ENCODE results near the gene CALHM4. TPM values are rescaled to one million over a fixed set of nuclear protein-coding genes. Genes with fewer than 3 reads are reported as not detected.

The CALHM4 gene, protein sequence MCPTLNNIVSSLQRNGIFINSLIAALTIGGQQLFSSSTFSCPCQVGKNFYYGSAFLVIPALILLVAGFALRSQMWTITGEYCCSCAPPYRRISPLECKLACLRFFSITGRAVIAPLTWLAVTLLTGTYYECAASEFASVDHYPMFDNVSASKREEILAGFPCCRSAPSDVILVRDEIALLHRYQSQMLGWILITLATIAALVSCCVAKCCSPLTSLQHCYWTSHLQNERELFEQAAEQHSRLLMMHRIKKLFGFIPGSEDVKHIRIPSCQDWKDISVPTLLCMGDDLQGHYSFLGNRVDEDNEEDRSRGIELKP
- not detected for total RNA-seq
- not detected for polyA plus RNA-seq
- total RNA-seq = 0 reads per million in 6 experiments

- Mint-ChIP-seq H3K36me3 (no peaks in the 10 kb centered on the region), H3K27ac (no peak within 1 kb of the TSS), H3K4me1 (no peaks in the 10 kb centered on the region), H3K27me3 (peaks cover 4 to 29% (median 12%) of the 10 kb centered on the region in 5 donors), H3K4me3 (no peak within 1 kb of the TSS), H3K9me3 (no peaks in the 10 kb centered on the region)
- DNase-seq = no peak
- POLR2A ChIA-PET = no interaction called here
- ATAC-seq = no peak
Measured at GRCh38 chr6:116553451-116553850, at the start of gene CALHM4. Gene CALHM4 (plus strand): TSS chr6:116553751. CDS start chr6:116553794, 43 bp downstream.

DNA sequence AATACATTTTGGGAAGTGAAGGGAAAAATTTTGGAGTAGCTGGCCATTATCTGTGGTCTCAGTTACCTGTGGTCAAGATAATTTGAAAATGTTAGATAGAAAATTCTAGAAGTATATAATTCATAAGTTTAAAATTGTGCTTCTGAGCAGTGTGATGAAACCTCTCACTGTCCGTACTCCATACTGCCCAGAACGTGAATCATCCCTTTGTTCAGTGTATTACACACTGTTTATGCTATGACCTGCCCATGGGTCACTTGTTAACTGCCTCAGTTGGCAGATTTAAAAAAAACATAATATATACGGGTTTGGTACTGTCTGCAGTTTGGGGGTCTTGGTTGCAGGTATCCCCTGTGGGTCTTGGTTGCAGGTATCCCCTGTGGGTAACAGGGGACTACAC is 46.2 kb upstream of the CALHM4 start:
- Mint-ChIP-seq H3K36me3 (peaks cover 0 to 23% (median 4%) of the 10 kb centered on the region in 3 donors), H3K27me3 (peaks cover 0 to 23% (median 11%) of the 10 kb centered on the region in 5 donors), H3K9me3 (peaks cover 0 to 55% (median 10%) of the 10 kb centered on the region in 9 donors), H3K4me1 (peaks cover 0 to 2% (median 0%) of the 10 kb centered on the region in 4 donors), H3K4me3 (no peak overlapping the region), H3K27ac (no peak overlapping the region)
- DNase-seq = no peak
- POLR2A ChIA-PET = no interaction called here
- ATAC-seq = no peak

DNA sequence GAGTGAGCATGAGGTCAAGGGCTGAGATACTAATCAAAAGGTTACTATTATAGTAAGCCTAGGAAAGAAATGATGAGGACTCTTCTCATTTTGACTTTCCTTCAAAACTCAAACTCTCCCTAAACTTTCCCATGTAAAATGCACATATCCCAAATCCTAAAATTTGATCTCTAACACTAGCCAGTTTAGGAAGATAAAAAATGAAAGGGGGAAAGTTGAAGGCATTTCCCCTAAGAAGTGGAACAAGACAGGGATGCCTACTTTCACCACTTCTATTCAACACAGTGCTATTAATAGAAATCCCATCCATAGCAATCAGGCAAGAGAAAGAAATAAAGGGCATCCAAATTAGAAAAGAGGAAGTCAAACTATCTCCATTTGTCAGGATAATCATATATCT is 45.0 kb upstream of the CALHM4 start:
- H3K4me3 Mint-ChIP-seq = no peak overlapping the region
- ATAC-seq = no peak
- peaks cover 0 to 2% (median 0%) of the 10 kb centered on the region in 4 donors for H3K4me1 Mint-ChIP-seq
- H3K27ac Mint-ChIP-seq = no peak overlapping the region
- DNase-seq = no peak
- peaks cover 0 to 13% (median 2%) of the 10 kb centered on the region in 3 donors for H3K36me3 Mint-ChIP-seq
- H3K27me3 Mint-ChIP-seq = peaks cover 0 to 13% (median 9%) of the 10 kb centered on the region in 5 donors
- POLR2A ChIA-PET = no interaction called here
- peaks cover 0 to 45% (median 9%) of the 10 kb centered on the region in 9 donors for H3K9me3 Mint-ChIP-seq

DNA sequence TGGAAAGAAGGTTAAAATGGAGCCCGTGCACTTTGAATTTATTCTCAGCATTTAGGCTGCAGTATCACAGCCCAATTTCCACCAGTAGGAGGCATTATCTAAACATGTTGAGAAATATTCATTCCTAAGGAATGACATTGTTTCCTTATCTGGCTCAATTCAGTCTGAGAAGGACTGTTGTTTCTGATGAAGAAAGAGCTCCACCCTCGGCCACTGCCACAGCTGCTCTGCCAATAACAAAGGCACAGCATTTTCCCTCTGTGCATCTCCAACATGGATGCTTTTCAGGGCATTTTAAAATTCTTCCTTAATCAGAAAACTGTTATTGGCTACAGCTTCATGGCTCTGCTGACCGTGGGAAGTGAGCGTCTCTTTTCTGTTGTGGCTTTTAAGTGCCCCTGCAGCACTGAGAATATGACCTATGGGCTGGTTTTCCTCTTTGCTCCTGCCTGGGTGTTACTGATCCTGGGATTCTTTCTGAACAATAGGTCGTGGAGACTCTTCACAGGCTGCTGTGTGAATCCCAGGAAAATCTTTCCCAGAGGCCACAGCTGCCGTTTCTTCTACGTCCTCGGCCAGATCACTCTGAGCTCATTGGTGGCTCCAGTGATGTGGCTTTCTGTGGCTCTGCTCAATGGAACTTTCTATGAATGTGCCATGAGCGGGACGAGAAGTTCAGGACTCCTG is 42.0 kb upstream of the CALHM4 start, which contains the start of gene CALHM5:
TSS of gene CALHM5 (plus strand) at position 216 of the 687 bp plus-strand sequence. CDS start at position 274, 58 bp downstream.
- no peak within 1 kb of the TSS for H3K27ac Mint-ChIP-seq
- POLR2A ChIA-PET = no interaction called here
- ATAC-seq = no peak
- H3K9me3 Mint-ChIP-seq = peaks cover 0 to 21% (median 8%) of the 10 kb centered on the region in 9 donors
- no peak within 1 kb of the TSS for H3K4me3 Mint-ChIP-seq
- no peak for DNase-seq
- H3K36me3 Mint-ChIP-seq = peaks cover 0 to 6% (median 0%) of the 10 kb centered on the region in 3 donors
- H3K4me1 Mint-ChIP-seq = no peaks in the 10 kb centered on the region
- H3K27me3 Mint-ChIP-seq = peaks cover 0 to 4% (median 2%) of the 10 kb centered on the region in 5 donors

DNA sequence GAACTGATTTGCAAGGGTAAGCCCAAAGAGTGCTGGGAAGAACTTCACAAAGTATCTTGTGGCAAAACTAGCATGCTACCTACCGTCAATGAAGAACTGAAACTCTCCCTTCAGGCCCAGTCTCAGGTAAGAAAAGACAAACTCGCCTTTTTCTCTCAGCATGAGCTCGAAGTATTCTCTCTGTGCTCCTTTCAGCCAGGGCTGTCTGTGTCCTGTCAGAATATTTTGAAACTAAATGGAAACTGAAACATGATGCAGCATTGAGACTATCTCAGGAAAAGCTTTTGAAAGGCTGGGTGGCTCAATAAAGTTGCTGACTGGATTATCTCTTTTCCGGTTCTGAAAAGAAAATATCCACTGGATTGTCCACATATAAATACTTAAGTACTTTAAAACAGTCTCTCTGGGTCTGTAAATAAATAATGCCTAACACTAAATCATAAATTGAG is 41.4 kb upstream of the CALHM4 start:
- peaks cover 0 to 6% (median 0%) of the 10 kb centered on the region in 3 donors for H3K36me3 Mint-ChIP-seq
- H3K27ac Mint-ChIP-seq = no peak overlapping the region
- H3K4me3 Mint-ChIP-seq = no peak overlapping the region
- peaks cover 0 to 4% (median 1%) of the 10 kb centered on the region in 5 donors for H3K27me3 Mint-ChIP-seq
- no peaks in the 10 kb centered on the region for H3K4me1 Mint-ChIP-seq
- DNase-seq (no peak), ATAC-seq (no peak)
- peaks cover 0 to 21% (median 8%) of the 10 kb centered on the region in 9 donors for H3K9me3 Mint-ChIP-seq
- POLR2A ChIA-PET = no interaction called here

- H3K27me3 Mint-ChIP-seq = peaks cover 0 to 4% (median 0%) of the 10 kb centered on the region in 5 donors
- H3K27ac Mint-ChIP-seq = no peak overlapping the region
- H3K36me3 Mint-ChIP-seq = peaks cover 0 to 6% (median 0%) of the 10 kb centered on the region in 3 donors
- POLR2A ChIA-PET = interaction anchor here (0.6 kb wide), 1 partner anchor 14 kb away, joined by 5 read pairs; no protein-coding TSS in a partner anchor
- DNase-seq = no peak
- no peak overlapping the region for H3K4me3 Mint-ChIP-seq
- no peaks in the 10 kb centered on the region for H3K4me1 Mint-ChIP-seq
- ATAC-seq = no peak
- peaks cover 0 to 17% (median 8%) of the 10 kb centered on the region in 9 donors for H3K9me3 Mint-ChIP-seq
Measured at GRCh38 chr6:116512734-116513133, 40.8 kb upstream of the CALHM4 start.

DNA sequence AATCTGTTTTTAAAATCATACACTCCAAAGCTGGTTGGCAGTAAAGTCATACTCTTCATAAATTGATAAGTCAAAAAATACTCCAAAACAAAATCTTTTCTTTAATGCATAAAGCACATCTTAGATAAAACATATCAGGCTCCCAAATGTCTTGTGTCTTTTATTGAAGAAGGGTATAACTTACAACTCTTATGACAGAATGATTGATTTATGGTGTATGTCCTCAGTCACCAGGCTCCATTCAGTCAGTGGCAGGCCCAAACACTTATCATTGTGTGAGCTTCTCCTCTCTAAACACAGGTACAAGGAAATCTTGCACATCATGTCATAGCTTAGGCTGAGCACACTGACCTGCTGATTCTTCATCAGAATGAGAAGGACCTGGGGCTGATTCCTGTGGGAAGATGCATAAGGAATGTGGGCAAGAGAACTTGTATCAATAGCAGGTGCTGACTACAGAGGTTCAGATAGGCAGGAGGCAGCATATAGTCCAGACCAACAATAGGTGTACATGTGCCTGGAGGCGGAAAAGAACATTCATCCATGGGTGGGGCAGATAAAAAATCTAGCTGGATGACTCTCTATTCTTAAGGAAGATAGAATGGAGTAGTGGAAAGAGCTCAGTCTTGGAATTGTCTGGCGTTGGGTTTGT is 40.2 kb upstream of the CALHM4 start:
- no peak for ATAC-seq
- POLR2A ChIA-PET = interaction anchor here (0.6 kb wide), 1 partner anchor 14 kb away, joined by 5 read pairs; no protein-coding TSS in a partner anchor
- peaks cover 3 to 9% (median 4%) of the 10 kb centered on the region in 5 donors for H3K27me3 Mint-ChIP-seq
- H3K27ac Mint-ChIP-seq = no peak overlapping the region
- H3K36me3 Mint-ChIP-seq = peaks cover 0 to 3% (median 0%) of the 10 kb centered on the region in 3 donors
- H3K4me3 Mint-ChIP-seq = no peak overlapping the region
- DNase-seq = no peak
- H3K4me1 Mint-ChIP-seq = no peaks in the 10 kb centered on the region
- peaks cover 0 to 13% (median 7%) of the 10 kb centered on the region in 9 donors for H3K9me3 Mint-ChIP-seq

DNA sequence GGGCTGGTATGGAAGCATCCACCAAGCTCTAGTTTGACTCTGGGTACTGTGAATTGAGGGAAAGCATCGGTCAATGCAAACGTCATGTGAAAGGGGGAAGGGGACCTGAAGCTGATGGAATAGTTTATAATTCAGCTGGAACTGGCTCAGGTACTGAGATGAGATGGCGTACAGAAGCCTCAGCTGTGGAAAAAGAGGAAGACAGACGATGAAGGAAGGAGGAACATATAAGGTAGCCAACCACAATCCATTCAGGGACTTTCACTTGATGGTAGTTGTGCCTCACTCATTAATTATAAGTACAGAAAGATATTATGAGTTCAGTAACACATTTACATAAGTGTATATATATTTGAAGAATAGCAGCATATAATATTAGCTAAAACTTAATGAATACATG is 39.4 kb upstream of the CALHM4 start:
- POLR2A ChIA-PET = no interaction called here
- no peak for DNase-seq
- Mint-ChIP-seq H3K4me1 (no peaks in the 10 kb centered on the region), H3K36me3 (no peaks in the 10 kb centered on the region), H3K4me3 (no peak overlapping the region), H3K27ac (peak overlapping the region in 1 of 10 donors; percentile 1), H3K9me3 (peaks cover 0 to 5% (median 0%) of the 10 kb centered on the region in 9 donors), H3K27me3 (peaks cover 3 to 14% (median 4%) of the 10 kb centered on the region in 5 donors)
- no peak for ATAC-seq

DNA sequence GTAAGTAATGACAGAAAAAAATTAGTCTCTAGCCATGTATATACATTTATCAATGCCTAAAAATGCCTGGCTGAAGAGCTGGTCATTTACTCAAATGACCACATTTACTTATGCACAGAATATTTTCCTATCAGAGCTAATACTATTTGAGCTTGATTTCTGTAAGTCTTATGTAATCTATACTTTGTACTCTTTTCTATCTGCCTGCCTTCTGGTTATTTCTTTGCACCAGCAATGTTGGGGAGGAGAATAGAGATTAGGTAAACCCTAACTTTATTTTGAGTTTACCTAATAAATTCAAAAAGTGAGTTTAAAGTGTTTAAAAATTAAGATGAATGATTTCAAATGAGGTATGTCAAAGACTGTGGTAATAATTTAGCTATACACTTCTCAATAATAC is 38.4 kb upstream of the CALHM4 start:
- POLR2A ChIA-PET = no interaction called here
- Mint-ChIP-seq H3K27me3 (peaks cover 3 to 14% (median 4%) of the 10 kb centered on the region in 5 donors), H3K4me3 (no peak overlapping the region), H3K36me3 (no peaks in the 10 kb centered on the region), H3K9me3 (no peaks in the 10 kb centered on the region), H3K4me1 (no peaks in the 10 kb centered on the region), H3K27ac (no peak overlapping the region)
- ATAC-seq = no peak
- DNase-seq = no peak

DNA sequence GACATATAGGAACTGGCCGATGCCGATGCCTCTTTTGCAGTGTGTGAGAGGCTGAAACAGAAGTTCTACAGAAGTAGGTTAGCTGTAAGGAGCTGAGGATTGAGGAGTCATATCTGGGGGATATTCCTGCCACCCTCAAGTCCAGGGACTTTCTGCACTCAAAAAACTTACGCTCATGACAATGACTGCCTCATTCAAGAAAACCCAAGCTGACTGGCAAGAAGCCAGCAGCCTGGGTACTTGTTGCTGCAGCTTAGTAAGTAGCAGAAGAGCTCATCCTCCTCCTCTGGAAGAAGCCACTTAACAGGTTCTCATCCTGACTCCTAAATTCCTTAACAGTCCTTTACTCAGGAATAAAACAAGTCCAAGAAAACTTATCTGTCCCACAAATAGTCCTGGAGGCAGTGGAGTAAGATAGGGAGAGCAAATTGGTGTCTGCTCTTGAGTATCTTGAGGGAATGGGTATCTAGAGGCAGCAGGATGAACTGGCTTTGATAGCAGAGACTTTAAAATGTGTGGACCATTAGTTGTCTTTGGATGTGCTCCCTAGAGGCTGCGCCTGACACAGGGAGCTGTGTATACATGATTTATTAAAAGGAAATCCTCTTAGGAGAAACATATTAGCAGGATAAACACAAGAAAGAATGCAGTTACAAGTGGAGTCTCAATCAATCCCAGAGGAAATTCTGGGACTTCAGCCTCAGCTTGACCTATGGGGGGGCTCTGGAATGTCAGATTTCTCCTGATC is 34.8 kb upstream of the CALHM4 start:
- POLR2A ChIA-PET = no interaction called here
- DNase-seq (no peak), ATAC-seq (no peak)
- Mint-ChIP-seq H3K9me3 (no peaks in the 10 kb centered on the region), H3K27me3 (peaks cover 3 to 14% (median 4%) of the 10 kb centered on the region in 5 donors), H3K4me3 (no peak overlapping the region), H3K27ac (no peak overlapping the region), H3K4me1 (no peaks in the 10 kb centered on the region), H3K36me3 (no peaks in the 10 kb centered on the region)

- H3K36me3 Mint-ChIP-seq = no peaks in the 10 kb centered on the region
Measured at GRCh38 chr6:116522896-116523295, 30.7 kb upstream of the CALHM4 start.

GRCh38 chr6:116524236-116524635 is 29.3 kb upstream of the CALHM4 start:
- no peak overlapping the region for H3K4me3 Mint-ChIP-seq
- POLR2A ChIA-PET = no interaction called here

More at GRCh38 chr6:116522896-116523295, 30.7 kb upstream of the CALHM4 start:
- ATAC-seq = no peak
- POLR2A ChIA-PET = no interaction called here
- no peak for DNase-seq
- Mint-ChIP-seq H3K27ac (no peak overlapping the region), H3K9me3 (no peaks in the 10 kb centered on the region), H3K27me3 (peaks cover 3 to 12% (median 6%) of the 10 kb centered on the region in 5 donors), H3K4me1 (no peaks in the 10 kb centered on the region), H3K4me3 (no peak overlapping the region)

More at GRCh38 chr6:116524236-116524635, 29.3 kb upstream of the CALHM4 start:
- Mint-ChIP-seq H3K9me3 (no peaks in the 10 kb centered on the region), H3K27me3 (peaks cover 0 to 8% (median 2%) of the 10 kb centered on the region in 5 donors), H3K27ac (no peak overlapping the region), H3K4me1 (no peaks in the 10 kb centered on the region), H3K36me3 (no peaks in the 10 kb centered on the region)
- DNase-seq = no peak
- no peak for ATAC-seq

All from naive thymus-derived CD8-positive, alpha-beta T cell (primary cell).